HUES64 (cell line): ENCODE data around the gene OSTF1.

Experiments
- H3K27ac ChIP-seq: 2 replicates; pipeline ENCODE4 v1.7.0; 2013; ENCODE audit warnings: low read depth, low read length, inconsistent platforms
- H3K27me3 ChIP-seq: 2 replicates; pipeline ENCODE4 v1.6.1; 2013; ENCODE audit warnings: mild to moderate bottlenecking, low read length; ENCODE audit not compliant: insufficient read depth
- H3K36me3 ChIP-seq: 2 replicates; pipeline ENCODE4 v1.6.1; 2013; ENCODE audit warnings: mild to moderate bottlenecking, low read length; ENCODE audit not compliant: insufficient read depth
- H3K4me1 ChIP-seq: 2 replicates; pipeline ENCODE4 v1.6.1; 2013; ENCODE audit warnings: mild to moderate bottlenecking, low read length, moderate library complexity; ENCODE audit not compliant: insufficient read depth
- H3K4me3 ChIP-seq: 2 replicates; pipeline ENCODE4 v1.5.1; 2013; ENCODE audit warnings: mild to moderate bottlenecking, low read length, moderate library complexity
- H3K9ac ChIP-seq: 2 replicates; pipeline ENCODE4 v1.6.1; 2013; ENCODE audit warnings: mild to moderate bottlenecking, low read depth, low read length
- H3K9me3 ChIP-seq: 2 replicates; pipeline ENCODE4 v1.6.1; 2013; ENCODE audit warnings: low read depth, low read length; ENCODE audit not compliant: insufficient read depth
- WGBS: fragments of 150-250, 120-280 bp; methylation state at CpG from one replicate; pipeline ENCODE4 v1.1.7; 2013; ENCODE audit warnings: missing lambda C conversion rate; 5-methylcytosine and 5-hydroxymethylcytosine counted together

The OSTF1 gene

DNA sequence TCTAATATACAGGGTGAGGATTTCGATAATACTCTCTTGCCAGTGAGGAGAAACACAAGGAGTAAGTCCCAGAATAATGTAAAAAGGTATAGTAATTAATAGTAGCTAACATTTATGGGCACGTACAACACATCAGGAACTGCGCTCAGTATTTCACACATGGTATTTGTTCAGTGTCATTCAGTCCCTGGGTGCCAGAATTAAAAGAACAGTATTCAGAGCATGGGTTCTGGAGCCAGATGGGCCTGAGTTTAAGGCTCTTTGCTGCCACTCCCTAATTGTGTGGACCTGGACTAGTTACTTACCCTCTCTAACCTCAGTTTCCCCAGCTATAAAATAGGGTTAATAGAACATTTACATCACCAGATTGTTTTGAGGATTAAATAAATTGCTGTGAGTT is 16.3 kb downstream of the OSTF1 start:
- Histone ChIP-seq H3K9ac (no peak overlapping the region), H3K36me3 (no peaks in the 10 kb centered on the region), H3K27ac (no peak overlapping the region), H3K4me3 (no peak overlapping the region), H3K27me3 (no peaks in the 10 kb centered on the region), H3K4me1 (peaks cover 2% of the 10 kb centered on the region; the same call in 1 of the 2 replicates), H3K9me3 (no peaks in the 10 kb centered on the region)
- WGBS: 95% methylated on average over 3 of the region's 3 CpGs

DNA sequence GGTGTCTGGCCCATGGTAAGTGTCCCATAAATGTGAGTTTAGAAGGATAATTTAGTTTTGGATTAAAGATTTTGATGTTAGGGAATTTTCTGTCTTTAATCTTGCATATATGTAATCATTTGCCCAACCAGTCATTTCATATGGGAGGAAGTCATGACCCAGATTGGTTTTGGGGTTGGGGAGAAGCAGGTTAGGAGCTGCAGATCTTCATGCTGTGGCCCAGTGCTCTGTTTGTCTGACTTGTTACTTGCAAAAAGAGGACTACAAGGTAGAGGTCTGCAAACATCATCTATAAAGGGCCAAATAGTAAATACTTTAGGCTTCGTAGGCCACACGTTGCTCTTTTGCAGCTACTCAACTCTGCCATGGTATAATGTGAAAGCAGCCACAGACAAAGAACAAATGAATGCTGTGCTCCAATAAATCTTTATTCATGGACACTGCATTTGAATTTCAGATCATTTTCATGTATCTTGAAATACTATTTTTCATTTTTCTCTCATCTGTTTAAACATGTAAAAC is 16.8 kb downstream of the OSTF1 start:
- Histone ChIP-seq H3K27ac (no peak overlapping the region), H3K4me3 (no peak overlapping the region), H3K9me3 (no peaks in the 10 kb centered on the region), H3K9ac (no peak overlapping the region), H3K27me3 (no peaks in the 10 kb centered on the region), H3K4me1 (peaks cover 2% of the 10 kb centered on the region; the same call in 1 of the 2 replicates), H3K36me3 (no peaks in the 10 kb centered on the region)
- 93% methylated on average over 2 of the region's 2 CpGs for WGBS

DNA sequence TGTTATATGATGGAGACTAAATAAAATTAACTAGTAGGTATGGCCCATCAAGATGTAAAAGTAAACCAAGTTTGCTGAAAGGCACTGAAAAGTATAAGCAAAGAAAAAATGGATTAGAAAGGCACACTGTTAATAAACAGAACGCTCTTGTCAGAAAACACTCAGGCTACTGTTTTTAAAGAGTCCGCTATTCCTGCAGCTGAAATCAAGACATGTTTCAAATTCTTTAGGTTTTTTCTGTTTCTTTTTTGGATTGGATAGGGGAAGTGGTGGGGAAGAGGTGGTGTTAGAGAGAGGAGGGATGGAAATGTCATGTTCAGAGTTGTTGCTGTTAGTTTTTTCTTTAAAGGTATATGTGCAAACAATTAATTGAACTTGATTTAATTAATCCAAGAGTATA is 17.5 kb downstream of the OSTF1 start:
- Histone ChIP-seq H3K36me3 (no peaks in the 10 kb centered on the region), H3K27me3 (no peaks in the 10 kb centered on the region), H3K9me3 (no peaks in the 10 kb centered on the region), H3K4me3 (no peak overlapping the region), H3K4me1 (peaks cover under 1% of the 10 kb centered on the region; the same call in 1 of the 2 replicates), H3K9ac (no peak overlapping the region), H3K27ac (no peak overlapping the region)
- WGBS: 87% methylated on average over 2 of the region's 2 CpGs

DNA sequence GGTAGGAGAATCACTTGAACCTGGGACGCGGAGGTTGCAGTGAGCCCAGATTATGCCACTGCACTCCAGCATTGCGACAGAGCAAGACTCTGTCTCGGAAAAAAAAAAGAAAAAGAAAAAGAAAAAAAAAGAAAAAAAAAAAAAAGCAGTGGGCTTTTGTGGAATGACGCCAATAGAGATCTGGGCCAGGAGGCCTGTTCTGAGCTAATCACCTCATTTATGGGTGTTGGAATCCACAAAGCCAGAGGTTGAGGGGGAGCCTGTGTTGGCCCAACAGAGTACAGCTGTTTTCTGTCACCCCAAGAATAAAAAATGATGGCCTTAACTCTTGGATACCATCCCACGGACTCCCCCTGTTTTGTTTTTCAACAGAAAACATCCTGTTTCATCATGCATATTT is 18.5 kb downstream of the OSTF1 start:
- no peaks in the 10 kb centered on the region for H3K27me3 ChIP-seq
- no peak overlapping the region for H3K9ac ChIP-seq
- no peak overlapping the region for H3K4me3 ChIP-seq
- no peaks in the 10 kb centered on the region for H3K4me1 ChIP-seq
- H3K9me3 ChIP-seq: no peaks in the 10 kb centered on the region
- H3K36me3 ChIP-seq: no peaks in the 10 kb centered on the region
- 92% methylated on average over 6 of the region's 6 CpGs for WGBS
- no peak overlapping the region for H3K27ac ChIP-seq

DNA sequence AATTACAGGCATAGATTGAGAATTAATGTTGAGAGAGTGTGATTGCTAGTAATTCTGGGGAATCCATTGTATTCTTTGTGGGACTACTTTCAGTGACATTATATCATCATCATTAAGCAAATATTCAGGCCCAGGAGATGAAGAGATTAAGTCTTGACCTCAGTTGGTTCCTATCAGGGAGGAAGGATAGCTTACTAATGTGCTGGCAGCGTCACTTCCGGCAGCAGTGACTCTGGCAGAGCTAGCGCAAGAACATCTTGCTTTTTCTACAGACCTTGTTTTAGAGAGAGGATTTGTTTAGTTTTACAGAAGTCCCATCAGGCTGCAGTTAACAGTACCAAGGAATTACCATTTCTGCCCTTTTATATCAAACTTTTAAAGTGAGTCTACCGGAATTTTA is 20.3 kb downstream of the OSTF1 start:
- 95% methylated on average over 3 of the region's 4 CpGs for WGBS
- H3K36me3 ChIP-seq: no peaks in the 10 kb centered on the region

DNA sequence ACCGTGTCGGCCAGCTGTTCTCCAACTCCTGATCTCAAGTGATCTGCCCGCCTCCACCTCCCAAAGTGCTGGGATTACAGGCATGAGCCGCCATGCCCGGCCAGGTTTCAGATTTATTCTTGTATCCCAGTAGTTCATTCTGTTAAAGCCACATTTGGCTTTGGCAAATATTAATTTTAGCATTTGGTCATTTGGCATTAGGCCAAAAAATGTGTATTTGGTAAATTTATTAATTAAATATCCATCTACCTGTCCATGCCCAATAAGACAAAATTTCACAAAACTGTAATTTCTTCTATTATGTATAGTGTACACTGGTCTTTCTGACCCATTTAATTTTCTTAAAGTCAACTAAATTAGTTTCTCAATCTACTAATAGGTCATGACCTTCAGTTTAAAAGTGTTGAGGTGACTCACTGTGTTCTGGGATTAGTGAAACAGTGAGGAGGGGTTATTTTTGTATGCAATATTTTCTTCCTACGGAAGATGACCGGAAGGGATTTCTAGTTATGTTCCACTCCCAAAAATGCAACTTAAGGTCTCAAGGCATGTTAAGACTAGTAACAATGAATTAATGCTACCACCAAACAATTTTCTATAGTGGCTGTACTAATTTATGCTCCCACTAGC is 21.0 kb downstream of the OSTF1 start:
- no peaks in the 10 kb centered on the region for H3K27me3 ChIP-seq
- no peak overlapping the region for H3K9ac ChIP-seq
- 95% methylated on average over 7 of the region's 7 CpGs for WGBS
- no peaks in the 10 kb centered on the region for H3K36me3 ChIP-seq
- no peaks in the 10 kb centered on the region for H3K9me3 ChIP-seq
- no peak overlapping the region for H3K4me3 ChIP-seq
- H3K27ac ChIP-seq: no peak overlapping the region
- H3K4me1 ChIP-seq: no peaks in the 10 kb centered on the region

More for the DNA sequence above, 20.3 kb downstream of the OSTF1 start:
- no peak overlapping the region for H3K4me3 ChIP-seq
- H3K9ac ChIP-seq: no peak overlapping the region
- no peaks in the 10 kb centered on the region for H3K27me3 ChIP-seq
- H3K27ac ChIP-seq: no peak overlapping the region
- H3K4me1 ChIP-seq: no peaks in the 10 kb centered on the region
- H3K9me3 ChIP-seq: no peaks in the 10 kb centered on the region

DNA sequence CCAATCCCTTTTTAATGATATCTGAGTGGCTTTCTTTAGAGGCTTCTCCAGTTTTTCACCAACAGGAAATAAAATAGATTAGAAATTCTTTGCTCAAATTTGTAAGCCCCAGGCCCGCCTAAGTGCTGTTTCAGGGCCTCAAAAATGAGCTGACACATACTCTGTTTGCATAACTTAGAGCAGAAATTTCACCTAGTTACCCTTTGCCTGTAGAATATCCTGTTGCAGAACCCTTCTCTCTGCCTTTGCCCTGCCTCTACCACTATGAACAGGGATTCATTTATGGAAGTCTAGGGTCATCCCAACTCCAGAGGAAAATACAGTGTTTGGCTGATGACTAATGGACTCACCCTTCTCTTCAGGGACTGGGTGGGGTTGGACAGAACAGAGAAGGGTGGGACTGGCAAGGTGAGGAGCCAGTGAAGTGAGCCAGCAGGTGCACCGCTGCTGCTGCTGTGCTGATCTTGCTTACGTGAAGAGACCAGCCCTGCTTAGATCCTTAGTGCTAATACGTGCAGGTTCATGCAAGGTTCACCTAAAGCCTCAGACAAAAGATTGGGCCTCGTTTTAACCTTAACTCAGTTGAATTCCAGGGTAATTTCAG is 22.8 kb downstream of the OSTF1 start:
- Histone ChIP-seq H3K36me3 (no peaks in the 10 kb centered on the region), H3K27me3 (no peaks in the 10 kb centered on the region), H3K4me1 (no peaks in the 10 kb centered on the region), H3K27ac (no peak overlapping the region), H3K9me3 (no peaks in the 10 kb centered on the region), H3K4me3 (no peak overlapping the region), H3K9ac (no peak overlapping the region)
- 89% methylated on average over 5 of the region's 5 CpGs for WGBS

DNA sequence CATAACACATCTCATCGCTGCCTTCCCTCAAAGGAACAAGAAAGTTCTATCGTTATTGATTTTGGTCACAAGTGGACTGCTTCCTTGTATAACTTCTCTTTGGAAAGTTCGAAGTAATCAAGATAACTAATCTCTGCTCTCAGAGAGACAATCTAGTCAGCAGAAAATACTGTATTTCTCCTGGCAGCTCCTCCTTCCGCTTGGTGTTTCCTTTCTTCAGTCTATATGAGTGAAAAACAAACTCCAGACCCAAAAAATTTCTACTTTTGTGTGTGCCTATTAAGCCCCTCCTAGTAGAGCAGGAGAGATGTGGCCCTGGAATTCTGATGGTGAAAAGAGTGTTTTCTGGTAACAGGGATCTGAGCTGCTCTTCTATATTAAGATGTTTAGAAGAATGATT is 24.5 kb downstream of the OSTF1 start:
- Histone ChIP-seq H3K9me3 (no peaks in the 10 kb centered on the region), H3K36me3 (no peaks in the 10 kb centered on the region), H3K27me3 (no peaks in the 10 kb centered on the region), H3K4me3 (no peak overlapping the region), H3K27ac (no peak overlapping the region), H3K9ac (no peak overlapping the region), H3K4me1 (no peaks in the 10 kb centered on the region)
- WGBS: 94% methylated on average over 4 of the region's 4 CpGs

DNA sequence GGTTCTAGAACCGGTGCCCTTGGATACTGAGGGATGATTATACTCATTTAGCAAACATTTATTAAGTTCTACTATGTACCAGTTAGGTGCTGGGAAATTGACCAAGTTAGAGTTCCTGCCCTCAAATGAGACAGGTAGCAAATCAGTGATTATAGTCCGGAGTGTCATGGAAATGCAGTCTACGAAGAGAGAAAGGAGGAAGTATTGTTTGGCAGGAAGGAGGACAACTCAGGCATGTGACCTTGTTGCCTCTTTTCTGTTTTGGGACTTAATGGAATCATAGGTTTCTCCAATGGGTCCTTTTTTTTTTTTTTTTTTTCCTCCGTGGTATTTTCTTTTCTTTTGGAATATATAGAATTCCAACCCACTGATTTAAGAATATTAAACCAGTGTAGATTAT is 28.0 kb downstream of the OSTF1 start:
- Histone ChIP-seq H3K9ac (no peak overlapping the region), H3K9me3 (no peaks in the 10 kb centered on the region), H3K4me1 (no peaks in the 10 kb centered on the region), H3K27ac (no peak overlapping the region), H3K27me3 (no peaks in the 10 kb centered on the region), H3K4me3 (no peak overlapping the region), H3K36me3 (no peaks in the 10 kb centered on the region)
- 89% methylated on average over 3 of the region's 4 CpGs for WGBS

DNA sequence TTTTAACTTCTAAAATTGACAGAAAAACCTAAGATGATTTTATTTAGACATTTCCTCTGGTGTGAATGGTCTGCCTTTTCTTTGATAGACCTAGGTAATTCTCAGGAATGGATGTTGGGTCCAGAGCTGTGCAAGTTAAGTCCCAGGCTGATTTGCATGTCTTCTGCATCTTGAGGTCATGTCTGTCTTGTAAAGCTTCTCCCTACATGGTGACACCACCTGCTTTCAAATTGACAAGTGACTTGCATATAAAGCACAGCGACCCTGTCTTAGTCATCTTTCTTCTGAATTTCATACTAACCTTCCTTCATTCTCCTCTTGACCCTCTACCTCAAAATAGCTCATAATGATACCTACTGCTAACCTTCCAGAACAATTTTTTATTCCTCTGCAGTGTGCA is 29.2 kb downstream of the OSTF1 start:
- H3K9me3 ChIP-seq: no peaks in the 10 kb centered on the region
- no peaks in the 10 kb centered on the region for H3K36me3 ChIP-seq
- 91% methylated on average over 1 of the region's 1 CpG for WGBS
- H3K4me1 ChIP-seq: peaks cover 10% of the 10 kb centered on the region
- H3K27ac ChIP-seq: no peak overlapping the region
- H3K4me3 ChIP-seq: no peak overlapping the region
- H3K27me3 ChIP-seq: no peaks in the 10 kb centered on the region
- no peak overlapping the region for H3K9ac ChIP-seq

DNA sequence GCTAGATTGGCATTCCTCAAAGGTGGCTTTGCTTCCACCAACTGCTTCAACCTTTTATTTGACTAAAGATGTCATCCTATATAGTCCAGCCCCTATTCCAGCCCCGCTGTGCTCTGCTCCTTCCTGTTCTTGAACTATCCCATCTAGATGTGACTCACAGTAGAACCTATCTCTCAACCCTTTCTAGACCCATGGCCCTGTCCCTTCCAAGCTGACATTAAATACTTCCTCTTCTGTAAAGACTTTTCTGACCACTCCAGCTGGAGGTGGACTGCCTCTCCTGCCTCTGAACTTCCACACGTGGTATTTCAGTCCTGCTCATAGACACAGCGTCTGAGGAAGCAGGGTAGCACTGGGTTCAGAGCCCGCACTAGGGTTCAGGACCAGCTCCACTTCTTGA is 32.4 kb downstream of the OSTF1 start:
- Histone ChIP-seq H3K27ac (no peak overlapping the region), H3K9ac (no peak overlapping the region), H3K9me3 (no peaks in the 10 kb centered on the region), H3K4me1 (peaks cover 10% of the 10 kb centered on the region), H3K36me3 (no peaks in the 10 kb centered on the region), H3K4me3 (no peak overlapping the region), H3K27me3 (no peaks in the 10 kb centered on the region)
- WGBS: 92% methylated on average over 4 of the region's 4 CpGs
